Ishikawa (cell line): ENCODE measurements around the gene RMI1.

Experiments used
- CEBPB ChIP-seq: IDR thresholded peaks from 2 replicates; pipeline ENCODE4 v1.6.1; 2012
- CREB1 ChIP-seq: IDR thresholded peaks from 2 replicates; pipeline ENCODE4 v1.6.1; 2012; ENCODE audit warnings: low read depth
- EGR1 ChIP-seq: IDR thresholded peaks from 2 replicates; pipeline ENCODE4 v1.6.1; 2012
- EP300 ChIP-seq: IDR thresholded peaks from 2 replicates; pipeline ENCODE4 v1.6.1; 2012; ENCODE audit warnings: borderline replicate concordance
- FOXM1 ChIP-seq: IDR thresholded peaks from 2 replicates; pipeline ENCODE4 v1.6.1; 2012; ENCODE audit warnings: low read depth, borderline replicate concordance
- REST ChIP-seq: IDR thresholded peaks from 2 replicates; pipeline ENCODE4 v1.6.1; 2012; ENCODE audit warnings: low read depth, mild to moderate bottlenecking
- TAF1 ChIP-seq: IDR thresholded peaks from 2 replicates; pipeline ENCODE4 v1.6.1; 2012; ENCODE audit warnings: low read depth, mild to moderate bottlenecking

GRCh38 chr9:83935276-83935935 lies 45.2 kb upstream of the RMI1 start:
- no peak for TF ChIP-seq EGR1
- no peak for TF ChIP-seq EP300
- TF ChIP-seq CREB1, result no peak
- no peak for TF ChIP-seq REST
- TF ChIP-seq FOXM1, result no peak
- no peak for TF ChIP-seq TAF1
- TF ChIP-seq CEBPB, result no peak
